Activated T-cell treated with anti-CD3 and anti-CD28 coated beads, Interleukin-2, amount 50 U/mL, for 72 hours (primary cell): ENCODE measurements around the gene SPDYE17. TPM values are rescaled to one million over a fixed set of nuclear protein-coding genes. Genes with fewer than 3 reads are reported as not detected.
"Not testable (repeated sequence)": the region's sequence is repeated elsewhere in the genome, so short reads cannot be mapped to it uniquely, and the experiment has no call there.

Experiments used
- ATAC-seq, 2 donors: fragments of 150-1000 bp; cut with Tn5 transposase; replicated peaks in 1 of 2; 2 replicates each; pipeline ENCODE4 v1.10.0; 2021; ENCODE audit warnings: moderate library complexity in 2 of 2, mild to moderate bottlenecking in 1 of 2
- DNase-seq, 2 donors: peaks; one replicate each; pipeline ENCODE4 v3.0.0; 2021 to 2022; ENCODE audit warnings: mixed read lengths in 1 of 2
- H3K27ac Mint-ChIP-seq: one replicate; pipeline ENCODE4 v1.8.0; 2022; ENCODE audit warnings: mild to moderate bottlenecking, moderate library complexity, mixed read lengths
- H3K27me3 Mint-ChIP-seq: one replicate; pipeline ENCODE4 v1.8.0; 2022; ENCODE audit warnings: low read depth, mixed read lengths
- H3K36me3 Mint-ChIP-seq, 2 donors: one replicate each; pipeline ENCODE4 v1.8.0; 2022; ENCODE audit warnings: mixed read lengths in 2 of 2, mild to moderate bottlenecking in 1 of 2; ENCODE audit not compliant: insufficient read depth in 2 of 2
- H3K4me1 Mint-ChIP-seq: one replicate; pipeline ENCODE4 v1.8.0; 2022; ENCODE audit warnings: low read depth, mixed read lengths
- H3K4me3 Mint-ChIP-seq, 2 donors: one replicate each; pipeline ENCODE4 v1.8.0; 2022; ENCODE audit warnings: mild to moderate bottlenecking in 2 of 2, mixed read lengths in 2 of 2, moderate library complexity in 2 of 2
- H3K9me3 Mint-ChIP-seq, 2 donors: one replicate each; pipeline ENCODE4 v1.8.0; 2022; ENCODE audit warnings: mixed read lengths in 2 of 2
- total RNA-seq, 2 donors: library from RNA; stranded (reverse); gene quantifications; one replicate each; pipeline ENCODE4 v1.2.3, GENCODE V29; 2022

The SPDYE17 gene
- total RNA-seq, 2 donors from 2014 or later = not detected

DNA sequence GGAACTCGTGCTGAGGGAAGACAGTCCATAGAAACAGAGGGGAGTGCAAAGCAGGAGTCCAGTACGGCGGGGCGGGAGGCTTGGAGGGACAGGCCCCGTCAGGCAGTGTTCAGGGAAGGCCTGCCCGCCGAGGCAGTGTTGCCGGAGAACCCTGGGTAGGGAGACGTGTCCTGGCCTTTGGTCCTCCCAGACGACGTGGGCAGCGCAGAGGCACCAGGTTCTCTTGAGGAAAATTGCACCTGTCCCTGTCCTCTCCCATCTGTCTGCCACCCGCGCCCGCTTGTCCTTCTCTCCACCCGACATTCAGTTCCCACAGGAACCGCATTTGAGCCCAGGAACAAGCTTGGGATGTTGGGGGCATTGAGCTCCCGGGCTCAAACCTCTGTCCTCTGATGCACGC is 38.3 kb downstream of the SPDYE17 start:
- not testable (repeated sequence) for H3K27me3 Mint-ChIP-seq, H3K9me3 Mint-ChIP-seq, H3K4me3 Mint-ChIP-seq, H3K36me3 Mint-ChIP-seq, H3K4me1 Mint-ChIP-seq, H3K27ac Mint-ChIP-seq, DNase-seq, ATAC-seq

- not testable (repeated sequence) for H3K4me3 Mint-ChIP-seq, H3K27me3 Mint-ChIP-seq, H3K9me3 Mint-ChIP-seq, ATAC-seq, DNase-seq, H3K27ac Mint-ChIP-seq, H3K36me3 Mint-ChIP-seq, H3K4me1 Mint-ChIP-seq
These were observed 39.3 kb downstream of the SPDYE17 start for GRCh38 chr7:76992871-76993270.

- not testable (repeated sequence) for H3K9me3 Mint-ChIP-seq, H3K27ac Mint-ChIP-seq, ATAC-seq, H3K36me3 Mint-ChIP-seq, H3K4me3 Mint-ChIP-seq, DNase-seq, H3K4me1 Mint-ChIP-seq, H3K27me3 Mint-ChIP-seq
These were observed 40.0 kb downstream of the SPDYE17 start for GRCh38 chr7:76992204-76992603.

GRCh38 chr7:76990202-76990601 is 42.0 kb downstream of the SPDYE17 start:
- H3K36me3 Mint-ChIP-seq, DNase-seq, H3K27ac Mint-ChIP-seq, H3K4me3 Mint-ChIP-seq, H3K27me3 Mint-ChIP-seq, ATAC-seq, H3K4me1 Mint-ChIP-seq, H3K9me3 Mint-ChIP-seq: not testable (repeated sequence)

DNA sequence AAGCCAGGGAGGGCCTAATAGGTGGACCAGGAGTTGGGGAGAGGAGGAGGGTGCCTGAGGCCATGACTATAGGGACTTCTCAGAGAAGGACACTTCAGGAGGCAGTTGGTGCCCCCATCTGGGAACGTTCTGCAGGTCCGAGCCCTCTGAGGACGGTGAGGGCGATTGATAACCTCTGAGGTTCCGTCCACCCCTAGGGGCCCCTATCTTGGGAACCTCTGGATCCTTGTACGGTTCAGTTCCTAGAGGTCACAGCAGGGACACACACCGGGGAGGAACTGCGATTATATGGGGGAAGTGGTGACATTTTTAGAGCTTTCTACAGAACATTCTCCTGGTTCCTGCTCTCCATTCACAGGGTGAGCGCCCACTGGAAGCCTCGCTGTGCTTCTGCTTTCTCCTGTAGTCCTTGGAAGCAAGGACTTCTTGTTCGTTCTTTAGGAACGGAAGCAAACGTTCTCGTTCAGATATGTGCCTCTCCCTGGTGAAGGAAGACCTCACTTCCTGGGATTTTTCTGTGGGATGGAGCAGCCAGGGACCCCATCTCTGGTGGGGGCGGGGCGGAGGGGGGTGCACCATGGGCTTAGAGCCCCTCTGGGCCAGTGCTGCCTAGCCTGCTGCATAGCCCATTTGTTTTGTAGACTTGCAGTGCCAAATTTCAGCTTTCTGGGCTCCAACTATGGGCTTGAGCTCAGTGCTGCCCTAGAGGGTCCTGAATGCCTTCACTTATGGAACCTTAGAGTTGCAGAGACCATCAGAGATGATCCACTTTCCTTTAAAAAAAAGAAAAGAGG is 46.0 kb downstream of the SPDYE17 start:
- not testable (repeated sequence) for H3K4me1 Mint-ChIP-seq, H3K36me3 Mint-ChIP-seq, H3K9me3 Mint-ChIP-seq, H3K27ac Mint-ChIP-seq, H3K4me3 Mint-ChIP-seq, ATAC-seq, H3K27me3 Mint-ChIP-seq, DNase-seq

- not testable (repeated sequence) for H3K27me3 Mint-ChIP-seq, H3K36me3 Mint-ChIP-seq, H3K9me3 Mint-ChIP-seq, DNase-seq, H3K4me1 Mint-ChIP-seq, H3K4me3 Mint-ChIP-seq, H3K27ac Mint-ChIP-seq
- peak; percentile 98 to 99 for ATAC-seq
These were observed 47.4 kb downstream of the SPDYE17 start for GRCh38 chr7:76984784-76985136.

DNA sequence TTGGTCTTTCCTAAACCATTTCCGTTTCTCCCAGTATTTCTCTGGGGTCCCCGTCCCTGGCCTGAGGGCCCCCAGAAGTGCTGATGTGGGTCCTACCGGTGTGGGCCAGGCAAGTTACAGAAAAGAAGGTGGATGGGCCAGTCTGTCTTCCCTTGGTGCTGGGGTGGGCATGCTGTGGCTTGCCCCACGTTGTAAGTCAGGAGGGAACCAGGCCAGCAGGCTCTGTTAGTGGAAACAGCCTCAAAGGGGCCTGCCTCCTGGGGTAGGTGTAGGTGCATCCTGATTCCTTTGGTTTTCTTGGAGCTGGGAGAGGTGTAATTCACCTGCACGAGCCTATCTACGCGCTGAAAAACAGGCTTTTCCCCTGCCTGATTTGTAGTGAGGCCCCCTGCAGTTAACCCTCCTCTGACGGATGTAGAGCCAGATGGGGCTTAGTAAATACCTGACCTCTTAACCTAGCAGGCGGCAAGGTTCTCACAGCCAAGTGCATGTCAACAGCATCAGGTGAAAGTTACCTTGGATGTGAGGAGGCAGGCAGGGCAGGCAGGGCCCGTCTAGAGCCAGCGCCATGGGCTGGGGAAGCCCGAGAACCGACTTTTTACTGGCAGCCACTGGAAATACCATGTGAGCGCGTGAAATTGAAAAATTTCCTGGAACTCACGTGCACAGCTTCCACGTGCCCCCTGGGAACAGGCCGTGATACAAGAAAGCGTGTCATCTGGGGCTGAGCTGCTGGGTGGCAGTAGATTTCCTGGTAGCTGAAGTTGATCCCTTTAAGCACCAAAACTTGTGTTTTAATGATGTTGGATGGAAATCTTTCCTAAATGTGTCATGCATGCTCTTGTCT is 48.0 kb downstream of the SPDYE17 start:
- H3K36me3 Mint-ChIP-seq, DNase-seq, H3K4me1 Mint-ChIP-seq, H3K27ac Mint-ChIP-seq, H3K9me3 Mint-ChIP-seq, H3K4me3 Mint-ChIP-seq, H3K27me3 Mint-ChIP-seq: not testable (repeated sequence)
- ATAC-seq = peak; percentile 23 to 42

GRCh38 chr7:76983333-76983732 is 48.8 kb downstream of the SPDYE17 start:
- not testable (repeated sequence) for H3K4me3 Mint-ChIP-seq, H3K4me1 Mint-ChIP-seq, H3K27me3 Mint-ChIP-seq, ATAC-seq, H3K9me3 Mint-ChIP-seq, H3K27ac Mint-ChIP-seq, DNase-seq, H3K36me3 Mint-ChIP-seq

GRCh38 chr7:76982501-76982900 is 49.7 kb downstream of the SPDYE17 start:
- H3K27ac Mint-ChIP-seq, H3K27me3 Mint-ChIP-seq, ATAC-seq, H3K4me3 Mint-ChIP-seq, H3K9me3 Mint-ChIP-seq, H3K4me1 Mint-ChIP-seq, H3K36me3 Mint-ChIP-seq, DNase-seq: not testable (repeated sequence)

- DNase-seq, H3K4me1 Mint-ChIP-seq, H3K4me3 Mint-ChIP-seq, H3K27ac Mint-ChIP-seq, H3K27me3 Mint-ChIP-seq, H3K9me3 Mint-ChIP-seq, ATAC-seq, H3K36me3 Mint-ChIP-seq: not testable (repeated sequence)
These were observed 50.8 kb downstream of the SPDYE17 start for GRCh38 chr7:76981187-76981970.

DNA sequence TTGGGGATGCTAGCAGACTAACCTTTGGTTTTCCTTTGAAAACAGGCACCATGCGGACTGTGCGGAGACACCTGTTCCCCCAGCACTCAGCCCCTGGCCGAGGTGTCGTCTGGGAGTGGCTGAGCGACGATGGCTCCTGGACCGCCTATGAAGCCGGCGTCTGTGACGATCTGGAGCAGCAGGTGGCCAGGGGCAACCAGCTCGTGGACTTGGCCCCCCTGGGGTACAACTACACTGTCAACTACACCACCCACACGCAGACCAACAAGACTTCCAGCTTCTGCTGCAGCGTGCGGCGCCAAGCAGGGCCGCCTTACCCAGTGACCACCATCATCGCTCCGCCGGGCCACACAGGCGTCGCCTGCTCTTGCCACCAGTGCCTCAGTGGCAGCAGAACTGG is 51.6 kb downstream of the SPDYE17 start:
- H3K27me3 Mint-ChIP-seq, H3K27ac Mint-ChIP-seq, ATAC-seq, H3K4me3 Mint-ChIP-seq, H3K9me3 Mint-ChIP-seq, DNase-seq, H3K4me1 Mint-ChIP-seq, H3K36me3 Mint-ChIP-seq: not testable (repeated sequence)

GRCh38 chr7:76977761-76978367 is 54.3 kb downstream of the SPDYE17 start:
- peak overlapping the region; percentile 54 for H3K27ac Mint-ChIP-seq
- DNase-seq, H3K36me3 Mint-ChIP-seq, H3K27me3 Mint-ChIP-seq, H3K4me3 Mint-ChIP-seq, H3K9me3 Mint-ChIP-seq, H3K4me1 Mint-ChIP-seq: not testable (repeated sequence)
- peak in 1 of 2 donors; percentile 35 for ATAC-seq
